ENCODE measurements around the gene SGK2. TPM values are rescaled to one million over a fixed set of nuclear protein-coding genes. Genes with fewer than 3 reads are reported as not detected.

The SGK2 gene
- total RNA-seq, 1 donor from 2014 or later: 2.8 TPM

DNA sequence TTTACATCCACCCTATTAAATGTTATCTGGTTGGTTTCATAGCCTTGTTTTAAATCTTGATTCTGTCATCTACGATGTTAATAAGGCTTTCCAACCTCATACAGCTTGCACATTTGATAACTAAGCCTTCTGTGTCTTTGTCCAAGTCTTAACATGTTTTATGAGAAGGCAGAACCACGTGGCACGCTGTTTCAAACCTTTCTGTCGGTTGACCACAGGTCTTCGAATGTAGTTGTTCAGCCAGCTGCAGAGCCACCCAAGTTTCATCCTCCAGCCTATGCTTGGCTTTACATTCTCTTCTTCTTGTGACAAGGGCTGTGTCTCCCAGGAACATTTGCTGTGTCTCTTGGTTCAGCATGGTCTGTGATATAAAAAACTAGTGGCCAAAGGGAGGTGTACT is 15.7 kb upstream of the SGK2 start:
- peaks cover 4% of the 10 kb centered on the region for H3K27me3 Mint-ChIP-seq (ENCODE audit: insufficient read depth, low read depth)
- no peaks in the 10 kb centered on the region for H3K79me2 ChIP-seq (ENCODE audit: low read depth)
- H3K9me3 ChIP-seq (ENCODE audit: low read depth): no peaks in the 10 kb centered on the region
- H3K9ac ChIP-seq: no peak overlapping the region
- H3K27ac Mint-ChIP-seq: no peak overlapping the region
- H3K4me3 ChIP-seq: no peak overlapping the region
- no peaks in the 10 kb centered on the region for H4K20me1 ChIP-seq (ENCODE audit: low read depth)
- H3K36me3 Mint-ChIP-seq: peaks cover 18% of the 10 kb centered on the region
- H3K4me1 Mint-ChIP-seq: no peaks in the 10 kb centered on the region
- no peaks in the 10 kb centered on the region for H3K27me3 ChIP-seq
- H3K4me2 ChIP-seq: no peak overlapping the region
- H3K36me3 ChIP-seq: no peaks in the 10 kb centered on the region
- TF ChIP-seq EZH2 (IDR thresholded peaks at IDR 0.05) (no peak), EZH2phosphoT487 (IDR thresholded peaks at IDR 0.05) (no peak)
- TF ChIP-seq, protein P1, sequence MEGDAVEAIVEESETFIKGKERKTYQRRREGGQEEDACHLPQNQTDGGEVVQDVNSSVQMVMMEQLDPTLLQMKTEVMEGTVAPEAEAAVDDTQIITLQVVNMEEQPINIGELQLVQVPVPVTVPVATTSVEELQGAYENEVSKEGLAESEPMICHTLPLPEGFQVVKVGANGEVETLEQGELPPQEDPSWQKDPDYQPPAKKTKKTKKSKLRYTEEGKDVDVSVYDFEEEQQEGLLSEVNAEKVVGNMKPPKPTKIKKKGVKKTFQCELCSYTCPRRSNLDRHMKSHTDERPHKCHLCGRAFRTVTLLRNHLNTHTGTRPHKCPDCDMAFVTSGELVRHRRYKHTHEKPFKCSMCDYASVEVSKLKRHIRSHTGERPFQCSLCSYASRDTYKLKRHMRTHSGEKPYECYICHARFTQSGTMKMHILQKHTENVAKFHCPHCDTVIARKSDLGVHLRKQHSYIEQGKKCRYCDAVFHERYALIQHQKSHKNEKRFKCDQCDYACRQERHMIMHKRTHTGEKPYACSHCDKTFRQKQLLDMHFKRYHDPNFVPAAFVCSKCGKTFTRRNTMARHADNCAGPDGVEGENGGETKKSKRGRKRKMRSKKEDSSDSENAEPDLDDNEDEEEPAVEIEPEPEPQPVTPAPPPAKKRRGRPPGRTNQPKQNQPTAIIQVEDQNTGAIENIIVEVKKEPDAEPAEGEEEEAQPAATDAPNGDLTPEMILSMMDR (IDR thresholded peaks at IDR 0.05): no peak
- H2AFZ ChIP-seq (replicated peaks): no peak overlapping the region
- H3K27ac ChIP-seq: no peak overlapping the region
- H3F3A ChIP-seq (ENCODE audit: low read depth): no peaks in the 10 kb centered on the region
- H3K4me3 Mint-ChIP-seq: no peak overlapping the region
- H3K9me3 Mint-ChIP-seq: peaks cover 8% of the 10 kb centered on the region
- no peak for DNase-seq (ENCODE audit: low spot score)
- H3K4me1 ChIP-seq: no peaks in the 10 kb centered on the region

DNA sequence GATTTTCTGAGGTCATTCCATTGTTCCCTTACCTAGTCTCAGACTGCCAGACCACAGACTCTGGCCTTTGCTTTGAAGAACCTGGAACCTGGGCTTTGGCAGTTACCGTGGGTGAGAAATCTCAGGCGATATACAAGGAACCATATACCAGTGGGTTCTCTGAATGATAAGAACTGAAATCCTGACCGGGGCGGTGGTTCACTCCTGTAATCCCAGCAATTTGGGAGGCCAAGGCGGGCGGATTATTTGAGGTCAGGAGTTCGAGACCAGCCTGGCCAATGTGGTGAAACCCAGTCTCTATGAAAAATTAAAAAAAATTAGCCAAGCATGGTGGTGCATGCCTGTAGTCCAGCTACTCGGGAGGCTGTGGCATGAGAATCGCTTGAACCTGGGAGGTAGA is 14.3 kb upstream of the SGK2 start:
- Histone ChIP-seq H3K4me1 (no peaks in the 10 kb centered on the region), H3K9ac (no peak overlapping the region)

DNA sequence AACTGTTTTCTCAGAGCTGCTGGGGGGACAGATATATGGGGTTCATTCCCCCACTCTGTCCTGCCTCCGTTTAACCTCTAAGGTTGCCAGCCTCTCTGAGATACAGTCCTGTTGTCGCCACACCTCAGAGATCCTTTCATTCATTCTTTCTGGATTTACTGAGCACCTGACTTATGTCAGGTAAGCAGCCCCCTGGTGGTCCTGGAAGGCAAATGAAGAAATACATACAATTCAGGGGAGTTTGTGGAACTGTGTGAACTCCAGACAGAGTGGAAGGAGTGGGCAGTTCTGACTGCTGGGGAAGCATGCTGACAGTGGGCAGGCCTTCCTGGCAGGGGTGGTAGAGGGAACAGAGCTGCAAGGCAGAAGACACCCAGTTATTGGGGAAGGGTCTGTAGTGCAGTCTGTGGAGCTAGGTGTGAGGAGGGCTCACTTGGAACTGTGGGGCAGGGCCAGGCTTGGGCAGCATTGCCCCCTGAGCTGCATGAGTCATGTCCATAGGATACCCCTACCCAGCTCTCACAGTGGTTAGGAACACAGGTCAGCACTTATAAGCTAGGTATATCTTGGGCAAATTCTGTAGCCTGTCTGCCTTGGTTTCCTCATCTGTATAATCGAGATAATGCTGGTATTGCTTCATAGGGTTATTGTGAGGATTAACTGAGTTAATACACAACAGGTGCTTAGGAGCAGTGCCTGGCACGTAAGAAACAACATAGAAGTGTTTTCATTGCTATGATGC is 12.8 kb upstream of the SGK2 start:
- Histone ChIP-seq H2AFZ (replicated peaks) (no peak overlapping the region), H3F3A (ENCODE audit: low read depth) (no peaks in the 10 kb centered on the region), H3K4me3 (no peak overlapping the region), H3K4me2 (no peak overlapping the region), H3K27ac (no peak overlapping the region), H3K9ac (no peak overlapping the region), H4K20me1 (ENCODE audit: low read depth) (no peaks in the 10 kb centered on the region), H3K27me3 (no peaks in the 10 kb centered on the region), H3K36me3 (no peaks in the 10 kb centered on the region), H3K4me1 (no peaks in the 10 kb centered on the region), H3K9me3 (ENCODE audit: low read depth) (no peaks in the 10 kb centered on the region), H3K79me2 (ENCODE audit: low read depth) (no peaks in the 10 kb centered on the region)
- peaks cover 2% of the 10 kb centered on the region for H3K27me3 Mint-ChIP-seq (ENCODE audit: insufficient read depth, low read depth)
- H3K27ac Mint-ChIP-seq: no peak overlapping the region
- no peaks in the 10 kb centered on the region for H3K4me1 Mint-ChIP-seq
- H3K4me3 Mint-ChIP-seq: no peak overlapping the region
- no peak for TF ChIP-seq EZH2 (IDR thresholded peaks at IDR 0.05)
- TF ChIP-seq, protein P1 (IDR thresholded peaks at IDR 0.05): no peak
- TF ChIP-seq EZH2phosphoT487 (IDR thresholded peaks at IDR 0.05): no peak
- H3K9me3 Mint-ChIP-seq: peaks cover 8% of the 10 kb centered on the region
- no peak for DNase-seq (ENCODE audit: low spot score)
- H3K36me3 Mint-ChIP-seq: peaks cover 17% of the 10 kb centered on the region

More for the DNA sequence above, 14.3 kb upstream of the SGK2 start:
- H3K27ac Mint-ChIP-seq: no peak overlapping the region
- H2AFZ ChIP-seq (replicated peaks): no peak overlapping the region
- H3K4me3 ChIP-seq: no peak overlapping the region
- DNase-seq (ENCODE audit: low spot score): no peak
- H3K36me3 Mint-ChIP-seq: peaks cover 17% of the 10 kb centered on the region
- H3K9me3 ChIP-seq (ENCODE audit: low read depth): no peaks in the 10 kb centered on the region
- H3K4me2 ChIP-seq: no peak overlapping the region
- no peaks in the 10 kb centered on the region for H3F3A ChIP-seq (ENCODE audit: low read depth)
- peaks cover 2% of the 10 kb centered on the region for H3K27me3 Mint-ChIP-seq (ENCODE audit: insufficient read depth, low read depth)
- no peak overlapping the region for H3K4me3 Mint-ChIP-seq
- H3K9me3 Mint-ChIP-seq: peaks cover 8% of the 10 kb centered on the region
- no peak for TF ChIP-seq EZH2 (IDR thresholded peaks at IDR 0.05)
- no peak for TF ChIP-seq EZH2phosphoT487 (IDR thresholded peaks at IDR 0.05)
- TF ChIP-seq, protein P1 (IDR thresholded peaks at IDR 0.05): no peak
- H3K36me3 ChIP-seq: no peaks in the 10 kb centered on the region
- no peaks in the 10 kb centered on the region for H4K20me1 ChIP-seq (ENCODE audit: low read depth)
- no peaks in the 10 kb centered on the region for H3K4me1 Mint-ChIP-seq
- no peak overlapping the region for H3K27ac ChIP-seq
- no peaks in the 10 kb centered on the region for H3K27me3 ChIP-seq
- H3K79me2 ChIP-seq (ENCODE audit: low read depth): no peaks in the 10 kb centered on the region
